T-helper 22 cell (primary cell): Measurements from ENCODE around the gene DIRAS2.

Experiments used
- DNase-seq: peaks from one replicate; pipeline ENCODE4 v3.0.0-alpha.2; 2020; ENCODE audit warnings: low read depth

The DIRAS2 gene

GRCh38 chr9:90612957-90613356 lies 29.7 kb downstream of the DIRAS2 start:
- DNase-seq, result no peak

- DNase-seq, result no peak
Observed at GRCh38 chr9:90611568-90611967, 31.1 kb downstream of the DIRAS2 start.

GRCh38 chr9:90611121-90611520 lies 31.5 kb downstream of the DIRAS2 start:
- DNase-seq, result no peak

GRCh38 chr9:90607701-90608516 lies 34.7 kb downstream of the DIRAS2 start:
- DNase-seq, result no peak

GRCh38 chr9:90600029-90600428 lies 42.6 kb downstream of the DIRAS2 start:
- DNase-seq, result no peak

- no peak for DNase-seq
Observed at GRCh38 chr9:90598191-90598590, 44.4 kb downstream of the DIRAS2 start.

GRCh38 chr9:90593646-90594045 lies 49.0 kb downstream of the DIRAS2 start:
- DNase-seq, result no peak

GRCh38 chr9:90580576-90580975 lies 62.0 kb downstream of the DIRAS2 start:
- DNase-seq, result no peak

GRCh38 chr9:90579181-90579580 lies 63.4 kb downstream of the DIRAS2 start:
- DNase-seq, result no peak

- no peak for DNase-seq
Observed at GRCh38 chr9:90578126-90578815, 64.4 kb downstream of the DIRAS2 start.

GRCh38 chr9:90569511-90569910 lies 73.1 kb downstream of the DIRAS2 start:
- no peak for DNase-seq

GRCh38 chr9:90568667-90569066 lies 74.0 kb downstream of the DIRAS2 start:
- no peak for DNase-seq

GRCh38 chr9:90562229-90562628 lies 80.4 kb downstream of the DIRAS2 start:
- no peak for DNase-seq
